Measurements from ENCODE around the gene KERA. TPM values are rescaled to one million over a fixed set of nuclear protein-coding genes. Genes with fewer than 3 reads are reported as not detected.

KERA gene
- total RNA-seq, 4 donors from 2014 or later, result not detected

DNA sequence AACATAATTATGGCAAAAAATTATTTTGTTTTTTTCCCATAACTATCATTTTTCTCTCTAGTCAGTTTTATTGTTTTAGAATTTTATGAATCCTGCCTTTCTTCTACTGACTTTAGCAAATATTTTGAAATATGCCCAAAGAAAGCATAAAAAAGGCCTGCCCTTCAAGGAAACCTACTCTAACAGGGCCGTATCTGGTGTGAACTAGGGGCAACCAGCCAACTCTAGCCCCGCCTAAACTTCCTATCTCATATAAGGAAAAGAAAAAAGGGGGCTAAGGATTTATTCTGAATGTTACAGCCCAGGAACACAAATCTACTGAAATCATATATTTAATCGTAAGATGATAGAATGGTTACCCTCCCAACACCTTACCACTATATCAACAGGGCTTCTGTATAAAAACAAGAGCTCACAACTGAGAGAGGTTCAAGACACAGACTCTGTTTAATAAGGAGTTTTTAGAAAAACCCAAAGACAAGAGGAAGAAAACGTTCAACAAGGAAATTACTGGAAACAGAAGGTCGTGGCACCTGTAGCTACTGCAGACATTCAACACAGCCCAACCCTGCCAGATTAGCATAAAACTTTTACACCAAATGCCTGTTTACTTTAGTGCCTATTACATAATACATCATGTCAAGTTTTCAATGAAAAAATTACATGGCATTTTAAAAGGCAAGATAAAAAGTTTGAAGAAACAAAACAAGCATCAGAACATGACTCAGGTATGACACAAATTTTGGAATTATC lies 40.1 kb downstream of the KERA start:
- Histone ChIP-seq H3K36me3 (no peaks in the 10 kb centered on the region), H3K9me3 (no peaks in the 10 kb centered on the region), H3K27ac (peak overlapping the region; percentile 33), H3K27me3 (no peaks in the 10 kb centered on the region), H3K4me1 (peaks cover 5% of the 10 kb centered on the region), H3K4me3 (no peak overlapping the region)
- TF ChIP-seq POLR2AphosphoS5 (IDR thresholded peaks at IDR 0.05) (no peak), EP300 (IDR thresholded peaks at IDR 0.05) (no peak), POLR2A (IDR thresholded peaks at IDR 0.05) (no peak)
- TF ChIP-seq, protein P1, sequence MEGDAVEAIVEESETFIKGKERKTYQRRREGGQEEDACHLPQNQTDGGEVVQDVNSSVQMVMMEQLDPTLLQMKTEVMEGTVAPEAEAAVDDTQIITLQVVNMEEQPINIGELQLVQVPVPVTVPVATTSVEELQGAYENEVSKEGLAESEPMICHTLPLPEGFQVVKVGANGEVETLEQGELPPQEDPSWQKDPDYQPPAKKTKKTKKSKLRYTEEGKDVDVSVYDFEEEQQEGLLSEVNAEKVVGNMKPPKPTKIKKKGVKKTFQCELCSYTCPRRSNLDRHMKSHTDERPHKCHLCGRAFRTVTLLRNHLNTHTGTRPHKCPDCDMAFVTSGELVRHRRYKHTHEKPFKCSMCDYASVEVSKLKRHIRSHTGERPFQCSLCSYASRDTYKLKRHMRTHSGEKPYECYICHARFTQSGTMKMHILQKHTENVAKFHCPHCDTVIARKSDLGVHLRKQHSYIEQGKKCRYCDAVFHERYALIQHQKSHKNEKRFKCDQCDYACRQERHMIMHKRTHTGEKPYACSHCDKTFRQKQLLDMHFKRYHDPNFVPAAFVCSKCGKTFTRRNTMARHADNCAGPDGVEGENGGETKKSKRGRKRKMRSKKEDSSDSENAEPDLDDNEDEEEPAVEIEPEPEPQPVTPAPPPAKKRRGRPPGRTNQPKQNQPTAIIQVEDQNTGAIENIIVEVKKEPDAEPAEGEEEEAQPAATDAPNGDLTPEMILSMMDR (IDR thresholded peaks at IDR 0.05), result no peak
- 68% methylated on average over 5 of the region's 5 CpGs for WGBS
- no peak for DNase-seq (ENCODE audit: low spot score in 2 of 2)

DNA sequence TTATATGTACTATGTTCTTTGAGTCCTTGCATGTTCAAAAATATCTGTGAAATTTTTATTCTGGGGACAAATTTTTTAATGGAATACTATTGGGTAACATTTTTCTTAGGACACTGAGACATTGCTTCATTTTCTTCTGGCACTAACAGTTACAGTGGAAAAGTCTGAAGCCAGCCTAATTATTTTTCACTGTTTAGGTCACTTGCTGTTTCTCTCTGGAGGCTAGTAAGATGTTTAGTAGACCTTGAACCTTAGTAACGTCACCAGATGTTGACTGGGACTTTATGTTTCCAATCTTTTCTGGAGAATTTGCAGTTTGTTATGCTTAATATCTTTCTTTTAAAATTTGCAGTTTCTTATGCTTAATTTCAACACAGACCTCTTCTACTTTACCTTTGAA lies 40.8 kb downstream of the KERA start:
- no peak overlapping the region for H3K4me3 ChIP-seq
- DNase-seq (ENCODE audit: low spot score in 2 of 2), result no peak
- 84% methylated on average over 1 of the region's 1 CpG for WGBS
- no peaks in the 10 kb centered on the region for H3K36me3 ChIP-seq
- H3K4me1 ChIP-seq, result peaks cover 5% of the 10 kb centered on the region
- H3K27me3 ChIP-seq, result no peaks in the 10 kb centered on the region
- TF ChIP-seq POLR2AphosphoS5 (IDR thresholded peaks at IDR 0.05) (no peak), POLR2A (IDR thresholded peaks at IDR 0.05) (no peak), EP300 (IDR thresholded peaks at IDR 0.05) (no peak)
- TF ChIP-seq, protein P1 (IDR thresholded peaks at IDR 0.05), result no peak
- peak overlapping the region; percentile 33 for H3K27ac ChIP-seq
- no peaks in the 10 kb centered on the region for H3K9me3 ChIP-seq

DNA sequence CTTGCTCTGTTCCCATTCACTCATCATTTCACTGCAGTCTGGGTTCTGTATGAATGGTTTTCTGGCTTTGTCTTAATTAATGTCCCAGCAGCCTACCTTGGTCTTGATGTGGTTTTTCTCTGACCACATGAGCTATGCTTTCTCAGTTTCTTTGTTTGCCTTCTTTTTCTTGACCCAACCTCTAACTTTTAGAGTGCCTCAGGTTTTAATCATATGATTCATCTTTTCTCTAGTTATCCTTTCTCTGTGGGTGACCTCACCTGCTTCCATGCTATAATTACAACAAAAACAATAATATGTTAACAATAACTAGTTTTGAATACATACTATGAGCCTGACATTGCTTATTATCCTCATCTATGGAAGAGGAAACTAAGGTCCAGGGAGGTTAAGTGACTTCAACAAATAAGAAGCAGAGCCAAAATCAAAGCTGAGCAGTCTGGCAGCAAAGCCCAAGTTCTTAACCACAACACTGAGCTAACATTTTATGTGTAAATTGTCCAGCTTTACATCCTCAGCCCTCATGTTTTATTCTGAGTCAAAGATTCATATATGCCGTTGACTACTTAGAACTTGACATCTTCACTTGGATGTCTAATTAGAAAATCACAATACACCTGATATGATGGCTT lies 48.4 kb downstream of the KERA start:
- Histone ChIP-seq H3K27me3 (no peaks in the 10 kb centered on the region), H3K4me1 (no peaks in the 10 kb centered on the region), H3K4me3 (no peak overlapping the region), H3K27ac (no peak overlapping the region), H3K9me3 (no peaks in the 10 kb centered on the region), H3K36me3 (no peaks in the 10 kb centered on the region)
- TF ChIP-seq EP300 (IDR thresholded peaks at IDR 0.05), result no peak
- no peak for TF ChIP-seq POLR2A (IDR thresholded peaks at IDR 0.05)
- no peak for TF ChIP-seq POLR2AphosphoS5 (IDR thresholded peaks at IDR 0.05)
- TF ChIP-seq, protein P1 (IDR thresholded peaks at IDR 0.05), result no peak
- WGBS, result 88% methylated on average over 1 of the region's 1 CpG
- DNase-seq (ENCODE audit: low spot score in 2 of 2), result no peak

DNA sequence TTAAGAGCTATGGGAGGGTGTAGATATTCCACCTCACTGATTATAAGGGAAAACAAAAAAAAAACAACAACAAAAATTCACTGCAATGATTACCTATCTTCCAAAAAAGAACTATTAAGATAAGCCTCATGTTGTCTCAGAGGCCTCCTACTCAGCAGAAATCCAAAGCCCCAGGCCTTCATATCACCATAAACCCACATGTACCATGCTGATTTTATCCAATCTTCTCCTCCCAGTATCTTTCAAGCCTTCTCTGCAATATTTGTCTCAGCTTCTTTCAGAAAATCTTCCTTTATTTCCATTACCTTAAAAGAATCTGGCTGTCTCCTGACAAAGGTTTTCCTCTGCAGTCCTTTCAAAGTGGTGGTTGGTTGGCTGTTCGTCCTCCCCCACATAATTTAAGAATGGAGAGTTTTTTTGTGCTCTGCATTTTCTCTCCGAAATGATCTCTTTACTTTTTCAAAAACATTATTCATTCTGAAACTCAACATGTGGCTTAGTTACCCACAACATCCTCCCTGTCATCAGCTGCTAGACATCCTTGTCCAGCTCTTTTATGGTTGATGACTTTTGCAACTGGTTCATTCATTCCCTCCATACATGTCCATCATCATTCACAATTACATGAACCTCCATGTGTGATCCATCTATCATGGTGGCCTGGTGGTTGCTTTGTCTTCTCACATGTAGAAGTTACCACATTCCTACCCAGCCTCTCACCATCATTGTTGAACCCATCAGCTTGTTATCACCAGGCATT lies 50.1 kb downstream of the KERA start:
- WGBS, result 84% methylated on average over 2 of the region's 2 CpGs
- Histone ChIP-seq H3K4me3 (no peak overlapping the region), H3K27ac (no peak overlapping the region), H3K27me3 (no peaks in the 10 kb centered on the region), H3K9me3 (no peaks in the 10 kb centered on the region), H3K36me3 (no peaks in the 10 kb centered on the region), H3K4me1 (no peaks in the 10 kb centered on the region)
- no peak for DNase-seq (ENCODE audit: low spot score in 2 of 2)
- TF ChIP-seq, protein P1 (IDR thresholded peaks at IDR 0.05), result no peak

DNA sequence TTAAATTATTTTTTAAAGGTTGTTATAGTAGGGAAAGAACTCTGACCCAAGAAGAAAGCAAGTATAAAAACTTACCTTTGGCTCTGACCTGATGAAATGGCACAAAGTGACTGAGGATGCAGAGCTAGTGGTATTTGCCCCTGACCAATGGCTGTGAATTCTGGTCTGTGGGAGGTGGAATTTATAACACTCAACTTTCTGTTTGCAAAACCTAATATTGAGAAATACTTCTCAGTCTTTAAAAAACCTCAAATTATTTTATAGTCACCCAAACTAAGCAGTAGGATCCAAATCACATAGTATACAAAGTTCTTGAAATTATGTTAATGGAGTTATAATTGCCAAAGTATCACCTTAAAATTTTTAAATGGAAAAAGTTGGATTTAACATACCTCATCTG lies 53.0 kb downstream of the KERA start, which contains the start of gene EPYC:
TSS of gene EPYC (minus strand) at position 101 of the 400 bp plus-strand sequence. CDS start 2,407 bp downstream, outside the sequence.
- H3K36me3 ChIP-seq, result no peaks in the 10 kb centered on the region
- no peaks in the 10 kb centered on the region for H3K27me3 ChIP-seq
- no peaks in the 10 kb centered on the region for H3K4me1 ChIP-seq
- H3K27ac ChIP-seq, result no peak within 1 kb of the TSS
- TF ChIP-seq POLR2AphosphoS5 (IDR thresholded peaks at IDR 0.05), result no peak
- TF ChIP-seq EP300 (IDR thresholded peaks at IDR 0.05), result no peak
- TF ChIP-seq, protein P1 (IDR thresholded peaks at IDR 0.05), result no peak
- TF ChIP-seq POLR2A (IDR thresholded peaks at IDR 0.05), result no peak
- H3K9me3 ChIP-seq, result no peaks in the 10 kb centered on the region
- DNase-seq (ENCODE audit: low spot score in 2 of 2), result no peak
- H3K4me3 ChIP-seq, result no peak within 1 kb of the TSS
